Measurements from ENCODE around the gene MYO5B.

The MYO5B gene

GRCh38 chr18:49778826-49779465 lies 416.0 kb downstream of the MYO5B start:
- no peak for DNase-seq
